Activated CD8-positive, alpha-beta T cell treated with anti-CD3 and anti-CD28 coated beads, Interleukin-2, amount 10 ng/mL, durations not matched to agents 7 days and 5 days (primary cell): Measurements from ENCODE around the gene FHAD1. TPM values are rescaled to one million over a fixed set of nuclear protein-coding genes. Genes with fewer than 3 reads are reported as not detected.

Experiments
- ATAC-seq: fragments of 150-1000 bp; cut with Tn5 transposase; one replicate; pipeline ENCODE4 v1.10.0; 2021; ENCODE audit warnings: moderate library complexity
- CTCF ChIA-PET: fragments of 350-600 bp; sonication (Branson Sonifier 250); formaldehyde crosslinking; loops from one replicate; lab custom pipeline; 2021; ENCODE audit warnings: antibody characterized with exemption; lab: Charles Lee
- POLR2A ChIA-PET: fragments of 350-600 bp; sonication (Branson Sonifier 250); formaldehyde crosslinking; loops from one replicate; lab custom pipeline; 2021; ENCODE audit warnings: antibody characterized with exemption; lab: Charles Lee
- DNase-seq: peaks from one replicate; pipeline ENCODE4 v3.0.0-alpha.2; 2020
- H3K27ac Mint-ChIP-seq: one replicate; pipeline ENCODE4 v1.8.0; 2021; ENCODE audit warnings: mild to moderate bottlenecking, mixed read lengths
- H3K27me3 Mint-ChIP-seq: one replicate; pipeline ENCODE4 v1.8.0; 2021; ENCODE audit warnings: low read depth, mixed read lengths
- H3K36me3 Mint-ChIP-seq: one replicate; pipeline ENCODE4 v1.8.0; 2021; ENCODE audit warnings: low read depth, mixed read lengths
- H3K4me1 Mint-ChIP-seq: one replicate; pipeline ENCODE4 v1.8.0; 2021; ENCODE audit warnings: low read depth, mixed read lengths
- H3K4me3 Mint-ChIP-seq: one replicate; pipeline ENCODE4 v1.8.0; 2021; ENCODE audit warnings: mild to moderate bottlenecking, mixed read lengths
- H3K9me3 Mint-ChIP-seq: one replicate; pipeline ENCODE4 v1.8.0; 2022; ENCODE audit warnings: mixed read lengths; ENCODE audit not compliant: insufficient read depth
- total RNA-seq, 2 experiments: library from RNA; stranded (reverse); gene quantifications; one replicate each; pipeline ENCODE4 v1.2.3, GENCODE V29; 2021

The FHAD1 gene
- total RNA-seq, 2 experiments from 2014 or later = 0.21 to 0.55 TPM

- no peaks in the 10 kb centered on the region for H3K36me3 Mint-ChIP-seq
- no peak for DNase-seq
- H3K4me1 Mint-ChIP-seq = peaks cover 2% of the 10 kb centered on the region
- POLR2A ChIA-PET = no interaction called here
- CTCF ChIA-PET = no interaction called here
- ATAC-seq = no peak
- no peaks in the 10 kb centered on the region for H3K9me3 Mint-ChIP-seq
- H3K27me3 Mint-ChIP-seq = peaks cover 28% of the 10 kb centered on the region
- no peak overlapping the region for H3K27ac Mint-ChIP-seq
- no peak overlapping the region for H3K4me3 Mint-ChIP-seq
Observed at GRCh38 chr1:15403962-15404580, 157.0 kb downstream of the FHAD1 start.

- DNase-seq = no peak
- no peak for ATAC-seq
- ChIA-PET CTCF (interaction anchor here (0.6 to 1.4 kb wide), 3 partner anchors 10 to 82 kb away, joined by 3 to 5 read pairs (median 3); no protein-coding TSS in a partner anchor), POLR2A (no interaction called here)
- Mint-ChIP-seq H3K4me3 (no peak overlapping the region), H3K27me3 (peaks cover 30% of the 10 kb centered on the region), H3K27ac (no peak overlapping the region), H3K9me3 (no peaks in the 10 kb centered on the region), H3K4me1 (peaks cover 4% of the 10 kb centered on the region), H3K36me3 (no peaks in the 10 kb centered on the region)
Observed at GRCh38 chr1:15405106-15405850, 158.3 kb downstream of the FHAD1 start.

GRCh38 chr1:15406614-15407559 is 159.9 kb downstream of the FHAD1 start:
- POLR2A ChIA-PET = no interaction called here
- ATAC-seq = no peak
- H3K27ac Mint-ChIP-seq = no peak overlapping the region

GRCh38 chr1:15407580-15407979 is 160.6 kb downstream of the FHAD1 start:
- Mint-ChIP-seq H3K36me3 (peaks cover 13% of the 10 kb centered on the region), H3K9me3 (no peaks in the 10 kb centered on the region), H3K27me3 (peaks cover 30% of the 10 kb centered on the region), H3K4me3 (no peak overlapping the region), H3K27ac (no peak overlapping the region), H3K4me1 (peaks cover 25% of the 10 kb centered on the region)
- no peak for ATAC-seq
- CTCF ChIA-PET = interaction anchor here (1.2 to 1.3 kb wide), 3 partner anchors 9 to 84 kb away, joined by 3 to 5 read pairs (median 3); no protein-coding TSS in a partner anchor
- DNase-seq = no peak
- POLR2A ChIA-PET = no interaction called here

More at GRCh38 chr1:15406614-15407559, 159.9 kb downstream of the FHAD1 start:
- H3K4me1 Mint-ChIP-seq = peaks cover 18% of the 10 kb centered on the region
- no peaks in the 10 kb centered on the region for H3K9me3 Mint-ChIP-seq
- peaks cover 30% of the 10 kb centered on the region for H3K27me3 Mint-ChIP-seq
- DNase-seq = no peak
- H3K4me3 Mint-ChIP-seq = no peak overlapping the region
- peaks cover 7% of the 10 kb centered on the region for H3K36me3 Mint-ChIP-seq
- CTCF ChIA-PET = interaction anchor here (1.0 to 1.3 kb wide), 4 partner anchors 10 to 84 kb away, joined by 3 to 5 read pairs (median 3); no protein-coding TSS in a partner anchor

GRCh38 chr1:15408890-15409387 is 161.9 kb downstream of the FHAD1 start:
- Mint-ChIP-seq H3K4me1 (peaks cover 28% of the 10 kb centered on the region), H3K36me3 (peaks cover 21% of the 10 kb centered on the region), H3K27me3 (peaks cover 30% of the 10 kb centered on the region), H3K4me3 (peak overlapping the region; percentile 64), H3K27ac (no peak overlapping the region), H3K9me3 (no peaks in the 10 kb centered on the region)
- CTCF ChIA-PET = no interaction called here
- POLR2A ChIA-PET = interaction anchor here (1.4 kb wide), 1 partner anchor 62 kb away, joined by 5 read pairs; no protein-coding TSS in a partner anchor
- no peak for ATAC-seq
- DNase-seq = no peak

GRCh38 chr1:15409388-15410222 is 162.6 kb downstream of the FHAD1 start, which contains the start of gene EFHD2:
Gene EFHD2 (plus strand): TSS chr1:15409888. CDS start chr1:15409972, 84 bp downstream.
- Mint-ChIP-seq H3K36me3 (peaks cover 27% of the 10 kb centered on the region), H3K4me1 (peaks cover 34% of the 10 kb centered on the region), H3K9me3 (no peaks in the 10 kb centered on the region), H3K27me3 (peaks cover 28% of the 10 kb centered on the region), H3K27ac (peak within 1 kb of the TSS; percentile 89), H3K4me3 (peak within 1 kb of the TSS; percentile 89)
- CTCF ChIA-PET = interaction anchor here (1.1 kb wide), 1 partner anchor 86 kb away, joined by 3 read pairs; no protein-coding TSS in a partner anchor
- peak; percentile 86 for ATAC-seq
- peak; percentile 86 for DNase-seq
- POLR2A ChIA-PET = interaction anchor here (0.6 to 1.4 kb wide), 2 partner anchors 63 to 313 kb away, joined by 5 read pairs; no protein-coding TSS in a partner anchor

GRCh38 chr1:15410223-15410883 is 163.3 kb downstream of the FHAD1 start:
- peaks cover 41% of the 10 kb centered on the region for H3K4me1 Mint-ChIP-seq
- H3K27ac Mint-ChIP-seq = peak overlapping the region; percentile 80
- ATAC-seq (peak; percentile 4), DNase-seq (peak; percentile 30)
- POLR2A ChIA-PET = interaction anchor here (0.6 to 1.4 kb wide), 2 partner anchors 64 to 312 kb away, joined by 5 read pairs; no protein-coding TSS in a partner anchor
- peaks cover 25% of the 10 kb centered on the region for H3K27me3 Mint-ChIP-seq
- H3K9me3 Mint-ChIP-seq = no peaks in the 10 kb centered on the region
- H3K36me3 Mint-ChIP-seq = peaks cover 35% of the 10 kb centered on the region
- peak overlapping the region; percentile 89 for H3K4me3 Mint-ChIP-seq
- CTCF ChIA-PET = interaction anchor here (1.1 to 1.6 kb wide), 2 partner anchors 77 to 87 kb away, joined by 3 to 5 read pairs; no protein-coding TSS in a partner anchor

- peak overlapping the region; percentile 89 for H3K4me3 Mint-ChIP-seq
- peaks cover 46% of the 10 kb centered on the region for H3K4me1 Mint-ChIP-seq
- no peak for DNase-seq
Observed at GRCh38 chr1:15410884-15411245, 163.8 kb downstream of the FHAD1 start.

GRCh38 chr1:15411593-15412137 is 164.6 kb downstream of the FHAD1 start:
- peak; percentile 61 for DNase-seq
- H3K36me3 Mint-ChIP-seq = peaks cover 44% of the 10 kb centered on the region
- peaks cover 54% of the 10 kb centered on the region for H3K4me1 Mint-ChIP-seq
- ATAC-seq = peak; percentile 5
- peak overlapping the region; percentile 89 for H3K4me3 Mint-ChIP-seq
- CTCF ChIA-PET = interaction anchor here (1.0 to 1.9 kb wide), 4 partner anchors 20 to 92 kb away, joined by 4 to 12 read pairs (median 6); no protein-coding TSS in a partner anchor
- H3K9me3 Mint-ChIP-seq = no peaks in the 10 kb centered on the region
- POLR2A ChIA-PET = interaction anchor here (0.8 kb wide), 1 partner anchor 22 kb away, joined by 3 read pairs; no protein-coding TSS in a partner anchor
- H3K27me3 Mint-ChIP-seq = peaks cover 23% of the 10 kb centered on the region
- peak overlapping the region; percentile 80 for H3K27ac Mint-ChIP-seq

More at GRCh38 chr1:15410884-15411245, 163.8 kb downstream of the FHAD1 start:
- Mint-ChIP-seq H3K9me3 (no peaks in the 10 kb centered on the region), H3K27me3 (peaks cover 25% of the 10 kb centered on the region), H3K27ac (peak overlapping the region; percentile 80), H3K36me3 (peaks cover 38% of the 10 kb centered on the region)
- ATAC-seq = no peak
- POLR2A ChIA-PET = interaction anchor here (0.8 kb wide), 1 partner anchor 23 kb away, joined by 3 read pairs; no protein-coding TSS in a partner anchor
- CTCF ChIA-PET = interaction anchor here (1.6 kb wide), 1 partner anchor 78 kb away, joined by 5 read pairs; no protein-coding TSS in a partner anchor
